NOMO-1 treated with dmso at 0.1 percent for 144 hours (cell line): Measurements from ENCODE around the gene NCK2.
A peak's percentile ranks its signal among the peaks of the same experiment; 100 is the strongest.
"Not testable (repeated sequence)": the region's sequence is repeated elsewhere in the genome, so short reads cannot be mapped to it uniquely, and the experiment has no call there.

ENCODE experiments used
- DNase-seq: peaks from one replicate; lab custom pipeline; 2025; ENCODE audit not compliant: unreplicated experiment; lab: John Stamatoyannopoulos, UW

The NCK2 gene

GRCh38 chr2:105754011-105754410 lies 9.3 kb downstream of the NCK2 start:
- no peak for DNase-seq

- peak; percentile 24 for DNase-seq
These were observed 10.3 kb downstream of the NCK2 start for GRCh38 chr2:105754994-105755393.

- no peak for DNase-seq
These were observed 11.2 kb downstream of the NCK2 start for GRCh38 chr2:105755895-105756294.

GRCh38 chr2:105756435-105756834 lies 11.7 kb downstream of the NCK2 start:
- DNase-seq: no peak

- not testable (repeated sequence) for DNase-seq
These were observed 12.2 kb downstream of the NCK2 start for GRCh38 chr2:105756865-105757264.

GRCh38 chr2:105757433-105757832 lies 12.7 kb downstream of the NCK2 start:
- DNase-seq: no peak

GRCh38 chr2:105760191-105760590 lies 15.5 kb downstream of the NCK2 start:
- no peak for DNase-seq

GRCh38 chr2:105760639-105761337 lies 16.1 kb downstream of the NCK2 start:
- no peak for DNase-seq

GRCh38 chr2:105761931-105762515 lies 17.3 kb downstream of the NCK2 start:
- no peak for DNase-seq

- DNase-seq: no peak
These were observed 18.4 kb downstream of the NCK2 start for GRCh38 chr2:105763076-105763475.

GRCh38 chr2:105764059-105764458 lies 19.3 kb downstream of the NCK2 start:
- DNase-seq: no peak

GRCh38 chr2:105765415-105766299 lies 20.9 kb downstream of the NCK2 start:
- no peak for DNase-seq

GRCh38 chr2:105766300-105766866 lies 21.7 kb downstream of the NCK2 start:
- DNase-seq: no peak

- DNase-seq: no peak
These were observed 23.5 kb downstream of the NCK2 start for GRCh38 chr2:105768176-105768575.

- DNase-seq: no peak
These were observed 24.3 kb downstream of the NCK2 start for GRCh38 chr2:105768961-105769452.

GRCh38 chr2:105769504-105769903 lies 24.8 kb downstream of the NCK2 start:
- no peak for DNase-seq

- DNase-seq: no peak
These were observed 25.4 kb downstream of the NCK2 start for GRCh38 chr2:105770149-105770548.

GRCh38 chr2:105771291-105771690 lies 26.6 kb downstream of the NCK2 start:
- DNase-seq: not testable (repeated sequence)

GRCh38 chr2:105771836-105772235 lies 27.1 kb downstream of the NCK2 start:
- DNase-seq: no peak

GRCh38 chr2:105772362-105772761 lies 27.6 kb downstream of the NCK2 start:
- DNase-seq: no peak

- no peak for DNase-seq
These were observed 28.9 kb downstream of the NCK2 start for GRCh38 chr2:105773568-105773967.
